GM12891 (cell line): Measurements from ENCODE around the gene WDR48.

Source experiments
- DNase-seq: peaks from one replicate; pipeline ENCODE4 v3.0.0; 2011; ENCODE audit warnings: low spot score; ENCODE audit not compliant: insufficient read length
- FAIRE-seq: peaks from 2 replicates; lab custom pipeline; 2011; peaks lifted over from hg19 to GRCh38; lab: Jason Lieb, UNC
- PAX5 ChIP-seq: IDR thresholded peaks from 2 replicates; pipeline ENCODE4 v1.6.1; 2011; ENCODE audit warnings: low read length, moderate library complexity, mild to moderate bottlenecking; ENCODE audit not compliant: insufficient read depth, severe bottlenecking
- POLR2A ChIP-seq: IDR thresholded peaks from 2 replicates; pipeline ENCODE4 v1.6.1; 2011; ENCODE audit warnings: low read depth, low read length, control low read depth
- POLR2AphosphoS5 ChIP-seq: IDR thresholded peaks from 2 replicates; pipeline ENCODE4 v1.6.1; 2011; ENCODE audit warnings: low read depth, low read length, control low read depth
- POU2F2 ChIP-seq: IDR thresholded peaks from 2 replicates; pipeline ENCODE4 v1.6.1; 2011; ENCODE audit warnings: low read depth, mild to moderate bottlenecking, control low read depth, low read length, moderate library complexity
- SPI1 ChIP-seq: IDR thresholded peaks from 2 replicates; pipeline ENCODE4 v1.6.1; 2011; ENCODE audit warnings: low read depth, low read length, control low read depth
- TAF1 ChIP-seq: IDR thresholded peaks from 2 replicates; pipeline ENCODE4 v1.6.1; 2011; ENCODE audit warnings: low read depth, low read length, control low read depth

WDR48 gene

GRCh38 chr3:39137435-39137936, 85.7 kb downstream of the WDR48 start:
- FAIRE-seq (no peak), DNase-seq (no peak)

GRCh38 chr3:39137991-39138803, 86.4 kb downstream of the WDR48 start:
- FAIRE-seq, result no peak

More at GRCh38 chr3:39137435-39137936, 85.7 kb downstream of the WDR48 start:
- TF ChIP-seq TAF1, result no peak
- TF ChIP-seq POU2F2, result no peak
- no peak for TF ChIP-seq PAX5
- no peak for TF ChIP-seq SPI1
- TF ChIP-seq POLR2AphosphoS5, result no peak

GRCh38 chr3:39138804-39139415, 87.1 kb downstream of the WDR48 start:
- FAIRE-seq, result no peak
- TF ChIP-seq TAF1 (no peak), SPI1 (no peak), POU2F2 (no peak), POLR2A (no peak), POLR2AphosphoS5 (no peak), PAX5 (no peak)
- DNase-seq, result no peak

More at GRCh38 chr3:39137991-39138803, 86.4 kb downstream of the WDR48 start:
- DNase-seq, result no peak
- TF ChIP-seq PAX5, result no peak
- peak; percentile 30; the same call in 1 of the 2 replicates for TF ChIP-seq POLR2A
- no peak for TF ChIP-seq TAF1
- no peak for TF ChIP-seq POU2F2
- no peak for TF ChIP-seq SPI1
- TF ChIP-seq POLR2AphosphoS5, result no peak; the same call in 1 of the 2 replicates

GRCh38 chr3:39139442-39139841, 87.6 kb downstream of the WDR48 start:
- DNase-seq, result no peak
- no peak for TF ChIP-seq PAX5
- TF ChIP-seq POLR2A, result no peak; the same call in 1 of the 2 replicates
- TF ChIP-seq TAF1, result no peak
- TF ChIP-seq SPI1, result no peak
- no peak for TF ChIP-seq POLR2AphosphoS5
- no peak for TF ChIP-seq POU2F2
- no peak for FAIRE-seq

GRCh38 chr3:39140341-39140971, 88.6 kb downstream of the WDR48 start:
- FAIRE-seq, result no peak
- TF ChIP-seq POU2F2, result no peak
- TF ChIP-seq PAX5, result no peak
- TF ChIP-seq TAF1, result no peak
- no peak for TF ChIP-seq SPI1
- no peak for TF ChIP-seq POLR2AphosphoS5
- TF ChIP-seq POLR2A, result no peak; the same call in 1 of the 2 replicates
- no peak for DNase-seq

GRCh38 chr3:39141171-39141995, 89.6 kb downstream of the WDR48 start:
- FAIRE-seq, result no peak
- TF ChIP-seq POLR2A, result peak; percentile 11
- no peak for TF ChIP-seq TAF1
- peak; percentile 63 for TF ChIP-seq POLR2AphosphoS5
- no peak for DNase-seq

GRCh38 chr3:39142067-39142466, 90.3 kb downstream of the WDR48 start:
- DNase-seq (no peak), FAIRE-seq (no peak)

GRCh38 chr3:39143051-39143885, 91.5 kb downstream of the WDR48 start:
- TF ChIP-seq POLR2AphosphoS5, result no peak; the same call in 1 of the 2 replicates
- TF ChIP-seq POU2F2, result no peak
- TF ChIP-seq TAF1, result no peak
- no peak for TF ChIP-seq POLR2A
- no peak for TF ChIP-seq PAX5
- no peak for TF ChIP-seq SPI1
- DNase-seq (no peak), FAIRE-seq (no peak)

More at GRCh38 chr3:39142067-39142466, 90.3 kb downstream of the WDR48 start:
- TF ChIP-seq POU2F2 (no peak), POLR2AphosphoS5 (no peak; the same call in 1 of the 2 replicates), SPI1 (no peak), PAX5 (no peak), TAF1 (no peak), POLR2A (no peak)
